Measurements from ENCODE around the gene PIK3R2. TPM values are rescaled to one million over a fixed set of nuclear protein-coding genes. Genes with fewer than 3 reads are reported as not detected.

The PIK3R2 gene
- total and polyA plus RNA-seq, 2 of the 8 experiments (the other 6 are each of a cell fraction or from before 2014, with no cell fraction given), result 21.7 to 57.1 TPM

- TF ChIP-seq RAD21 (IDR thresholded peaks at IDR 0.05 in 1 of 2, conservative IDR thresholded peaks at IDR 0.05 in 1 of 2; ENCODE audit: low read depth in 2 of 2, low read length in 2 of 2) (no peak), JUN (IDR thresholded peaks at IDR 0.05; ENCODE audit: low read depth, low read length) (no peak), MAX (IDR thresholded peaks at IDR 0.05) (no peak)
These were observed 11.9 kb upstream of the PIK3R2 start (continued) for GRCh38 chr19:18141031-18141430.
